AG20443 (cell line): ENCODE data around the gene STARD8.

Experiments
- DNase-seq: peaks from one replicate; pipeline ENCODE4 v3.0.0; 2012; ENCODE audit warnings: low spot score, mixed read lengths

The STARD8 gene

DNA sequence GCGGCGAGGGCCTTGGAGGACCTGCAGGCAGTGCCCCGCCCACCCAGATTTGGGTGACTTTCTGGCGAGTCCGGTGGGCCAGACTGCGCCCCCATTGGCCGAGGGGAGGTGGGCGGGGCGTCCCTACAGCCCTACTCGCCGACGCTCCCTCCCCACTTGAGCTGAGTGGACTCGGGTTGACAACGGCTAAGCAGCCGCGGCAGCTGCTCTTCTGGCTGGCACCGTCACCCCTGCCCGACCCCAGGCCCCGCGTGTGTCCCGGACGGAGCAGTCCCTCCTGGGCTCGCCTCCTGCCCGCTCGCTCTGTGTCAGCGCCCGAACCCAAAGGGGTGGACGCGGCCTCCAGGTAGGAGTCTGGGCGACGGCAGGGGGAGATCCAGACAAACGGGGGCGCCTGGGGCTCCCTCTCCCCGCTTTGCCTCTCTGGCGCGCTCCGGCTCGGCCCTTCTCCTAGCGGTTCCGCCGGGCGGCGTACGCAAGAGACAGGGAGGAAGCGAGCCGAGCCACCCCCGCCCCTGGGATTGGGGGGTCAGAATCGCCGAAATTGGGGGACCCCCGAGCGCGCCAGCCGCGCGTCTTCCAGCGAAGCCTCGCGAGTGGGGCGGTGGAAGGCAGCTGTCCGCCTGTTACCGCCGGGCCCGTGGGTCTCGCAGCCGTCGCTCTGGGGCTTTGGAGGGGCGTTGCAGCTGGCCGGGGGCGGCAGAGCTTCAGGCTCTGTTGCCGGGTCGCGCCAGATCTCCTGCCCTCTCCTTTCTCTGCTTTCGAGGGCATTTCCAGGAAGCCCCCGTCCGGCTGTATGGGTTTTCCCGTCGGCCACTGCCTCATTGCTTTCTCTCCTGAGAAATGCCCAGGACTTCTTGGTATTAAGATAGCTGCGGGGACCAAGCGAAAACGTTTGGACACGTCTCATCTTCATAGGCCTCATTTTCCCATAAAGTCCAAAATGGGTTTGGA, 46.3 kb downstream of the STARD8 start:
- peak; percentile 87 for DNase-seq

DNA sequence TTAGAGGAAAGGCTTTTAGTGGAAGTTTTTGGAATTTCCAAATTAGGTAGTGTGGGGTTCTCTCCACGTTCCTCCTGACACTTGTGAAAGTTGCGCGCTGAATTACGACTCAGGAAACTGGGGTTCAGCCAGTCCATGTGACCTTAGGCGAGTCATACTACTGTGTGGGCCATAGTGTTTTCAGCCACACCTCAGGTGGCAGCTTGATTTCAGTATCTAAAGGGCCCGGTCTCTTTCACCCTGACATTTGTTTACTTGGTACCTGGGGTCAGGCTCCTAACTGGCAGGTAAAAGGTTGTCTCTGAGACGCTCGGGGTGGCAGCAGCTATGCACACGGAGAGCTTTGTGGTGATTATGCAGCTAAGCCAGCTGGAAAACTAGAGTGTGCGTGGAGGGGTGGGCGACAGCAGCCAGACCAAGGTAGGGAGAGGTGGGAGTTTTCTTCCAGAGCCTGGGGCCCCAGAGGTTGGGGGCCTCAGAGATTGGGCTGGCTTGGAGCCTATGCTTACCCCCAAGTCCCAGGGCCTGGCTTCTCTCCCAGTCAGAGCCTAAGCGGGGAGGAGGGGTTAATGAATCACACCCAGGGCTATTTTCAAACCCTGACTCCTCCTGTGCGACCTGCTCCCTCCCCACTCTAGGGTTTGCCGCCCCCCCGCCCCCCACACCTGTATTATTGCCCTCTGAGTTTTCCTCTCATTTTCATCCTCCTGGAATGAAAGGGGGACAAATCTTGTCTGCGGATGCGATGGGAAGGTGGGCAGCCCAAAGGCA, 47.2 kb downstream of the STARD8 start:
- DNase-seq, result no peak

DNA sequence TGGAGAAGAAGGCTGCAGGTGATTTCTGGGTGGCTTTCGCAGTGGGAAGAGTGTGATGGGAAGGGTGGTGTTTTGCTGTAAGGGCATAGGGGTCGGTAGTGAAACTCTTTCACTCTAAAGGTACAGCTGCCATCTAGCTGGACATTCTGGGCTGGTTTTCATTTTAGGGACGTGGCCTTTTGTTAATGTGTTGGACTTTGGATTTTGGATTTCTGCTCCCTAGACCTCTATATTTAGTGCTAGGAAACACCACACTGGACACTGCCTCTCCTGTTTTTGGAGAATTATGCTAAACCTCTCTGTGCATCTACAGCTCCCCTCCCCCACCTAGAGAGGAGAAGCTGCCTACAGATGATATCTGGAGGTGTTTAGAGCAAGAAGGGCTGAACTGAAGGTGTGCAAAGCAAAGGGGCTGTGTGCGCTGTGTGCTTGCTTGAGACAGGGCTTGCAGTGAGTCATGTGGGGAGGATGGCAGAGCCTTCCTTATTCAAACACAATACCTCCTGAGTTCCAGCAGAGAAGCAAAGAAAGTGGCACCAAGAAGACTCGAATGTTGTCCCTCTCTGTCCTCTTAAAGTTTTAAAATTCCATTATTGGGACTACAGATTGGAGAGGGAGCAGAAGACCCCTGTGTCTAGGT, 47.9 kb downstream of the STARD8 start:
- DNase-seq, result no peak

DNA sequence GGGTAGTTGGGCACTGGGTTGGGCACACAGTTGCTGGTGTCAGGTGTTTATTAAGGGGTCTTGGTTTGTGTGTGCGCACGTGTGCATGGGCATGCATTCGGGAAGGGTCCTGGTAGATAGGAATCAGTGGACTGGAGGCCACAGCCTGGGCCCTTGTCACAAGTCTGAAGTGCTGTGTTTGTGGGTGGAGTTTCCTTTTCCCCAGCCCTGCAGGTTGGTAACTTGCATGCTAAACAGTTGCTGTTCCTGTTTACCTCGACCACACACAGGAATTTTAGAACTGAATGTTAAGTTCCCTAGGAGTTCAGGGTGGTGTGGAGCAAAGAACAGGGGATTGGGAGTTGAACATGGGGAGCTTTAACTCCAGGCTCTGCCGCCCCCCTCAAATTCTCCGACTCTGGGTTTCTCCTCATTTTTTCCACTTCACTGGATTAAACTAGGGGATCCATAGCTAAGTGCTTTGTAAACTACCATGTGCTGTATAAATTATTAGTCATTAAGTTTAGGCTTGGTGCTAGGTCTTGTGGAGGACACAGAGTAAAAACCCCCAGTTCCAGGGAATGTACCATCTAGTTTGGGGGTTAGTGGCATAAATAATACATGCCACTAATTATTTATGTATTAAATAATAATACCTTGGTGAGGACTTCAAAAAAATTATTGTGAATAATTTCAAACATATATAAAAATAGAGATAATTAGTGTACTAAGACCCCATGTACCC, 49.0 kb downstream of the STARD8 start:
- no peak for DNase-seq

DNA sequence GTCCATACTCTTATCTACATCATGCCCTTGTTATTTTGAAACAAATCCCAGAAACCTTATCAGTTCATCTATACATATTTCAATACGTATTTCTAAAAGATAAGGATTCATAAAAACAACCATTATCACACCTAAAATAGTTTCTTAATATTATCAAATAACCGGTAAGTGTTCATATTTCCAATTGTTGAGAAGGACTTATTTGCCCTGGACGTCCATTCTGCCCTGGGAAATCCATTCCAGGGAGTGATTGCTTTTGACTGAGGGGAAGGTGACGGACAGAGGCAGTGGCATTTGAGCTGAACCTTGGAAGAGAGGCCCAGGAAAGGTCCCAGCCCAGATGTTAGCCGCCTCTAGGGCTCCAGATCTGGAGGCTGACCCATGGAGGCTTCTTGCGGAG, 49.6 kb downstream of the STARD8 start:
- no peak for DNase-seq

DNA sequence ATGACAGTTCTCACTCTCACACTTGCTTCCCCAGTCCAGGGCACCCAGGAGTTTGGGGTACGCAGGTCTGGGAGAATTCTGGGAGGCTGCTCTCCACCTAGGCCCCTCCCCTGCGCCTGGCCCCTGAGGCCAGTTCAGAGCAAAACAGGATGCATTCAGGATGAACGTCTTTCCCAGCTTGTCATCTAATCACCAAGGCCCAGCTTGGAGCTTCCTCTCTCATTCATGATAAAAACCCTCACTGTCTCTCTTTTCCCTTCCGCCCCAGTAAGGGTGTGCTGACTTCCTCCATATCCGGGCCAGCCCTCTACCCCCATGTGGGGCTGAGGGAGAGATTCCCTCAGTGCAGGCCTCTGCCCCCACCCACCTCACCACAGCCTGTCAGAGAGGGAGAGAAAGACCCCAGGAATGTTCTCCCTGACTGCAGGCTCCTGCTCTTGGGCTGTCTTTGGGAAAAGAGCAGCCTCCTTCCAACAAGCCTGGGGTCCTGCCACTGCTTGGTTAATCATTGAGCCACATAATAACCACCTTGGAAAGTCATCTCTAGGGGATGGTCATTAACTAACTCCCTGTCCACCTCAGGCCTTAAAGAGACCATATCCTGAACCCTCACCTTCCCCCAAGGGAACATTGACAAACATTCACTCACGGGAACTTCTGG, 50.1 kb downstream of the STARD8 start:
- no peak for DNase-seq

DNA sequence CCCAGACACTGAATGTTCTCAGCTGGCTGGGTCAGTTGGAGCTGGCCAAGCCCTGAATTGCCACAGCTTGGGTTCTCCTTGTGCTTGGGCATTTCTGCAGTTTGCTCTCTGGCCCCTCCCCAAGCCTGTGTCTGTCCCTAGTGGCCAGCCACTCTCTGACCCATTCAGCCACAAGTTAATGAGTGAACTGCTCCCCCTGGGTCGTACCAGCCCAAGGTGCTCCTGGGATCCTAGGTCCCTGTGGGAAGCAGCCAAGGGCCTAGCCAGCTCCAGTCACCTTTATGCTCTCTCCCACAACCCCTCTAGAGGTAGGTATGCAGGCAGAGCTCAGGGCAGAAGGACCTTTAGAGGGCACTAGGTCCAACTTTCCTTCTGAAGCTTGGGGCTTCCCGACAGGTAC, 51.5 kb downstream of the STARD8 start:
- no peak for DNase-seq

DNA sequence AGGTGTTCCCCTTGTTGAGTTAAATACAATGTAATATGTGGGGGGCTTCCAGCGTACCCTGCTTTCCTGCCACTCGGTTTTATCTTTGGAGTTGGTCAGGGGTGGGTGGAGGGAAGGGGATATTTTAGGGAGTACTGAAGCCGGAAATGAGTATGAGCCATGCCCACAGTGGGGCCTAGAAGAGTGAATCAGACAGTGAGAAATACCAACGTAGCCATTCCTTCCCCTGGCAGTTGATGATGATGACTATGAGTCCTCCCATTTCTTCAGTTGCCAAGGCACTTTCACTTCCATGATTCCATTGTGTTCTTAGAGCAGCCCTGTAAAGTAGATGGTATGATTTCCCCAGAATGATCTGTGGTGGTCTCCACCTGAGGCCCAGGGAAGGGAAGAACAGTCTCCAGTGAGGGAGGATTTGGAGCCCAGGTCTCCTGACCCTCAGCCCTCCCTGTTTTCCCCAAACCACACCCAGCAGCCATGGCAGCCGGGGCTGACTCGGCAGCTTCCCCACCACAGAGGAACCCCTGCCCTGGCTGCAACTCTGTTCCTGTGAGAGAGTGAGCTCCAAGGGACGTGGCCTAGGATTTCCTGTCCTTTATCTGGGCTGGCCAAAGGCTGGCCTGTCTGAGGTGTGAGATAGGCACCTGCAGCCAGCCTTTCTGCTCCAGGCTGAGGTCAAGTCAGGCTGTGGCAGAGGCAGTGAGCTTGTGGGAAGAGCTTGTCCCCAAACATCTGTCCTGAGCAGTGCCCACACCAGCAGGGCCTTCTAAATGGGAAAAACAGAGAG, 52.7 kb downstream of the STARD8 start:
- peak; percentile 67 for DNase-seq

DNA sequence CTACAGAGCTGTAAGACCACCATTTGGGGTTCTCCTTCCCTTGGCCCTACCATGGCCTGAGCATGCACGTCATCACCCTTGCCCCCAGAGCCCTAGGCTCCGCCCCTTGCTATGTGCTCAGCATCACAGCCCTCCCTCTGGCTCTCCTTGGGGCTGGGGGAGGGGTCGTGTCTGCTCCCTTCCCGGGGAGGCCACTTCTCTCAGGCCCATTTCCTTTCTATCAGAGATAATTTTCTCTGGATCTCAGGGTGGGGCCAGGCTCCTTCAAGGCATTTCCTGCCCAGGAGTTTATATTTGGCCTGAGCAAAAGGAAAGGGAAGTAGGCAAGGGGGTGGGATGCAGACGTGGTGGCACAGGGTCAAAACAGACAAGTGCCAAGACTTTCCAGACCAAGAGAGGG, 55.9 kb downstream of the STARD8 start:
- no peak for DNase-seq

DNA sequence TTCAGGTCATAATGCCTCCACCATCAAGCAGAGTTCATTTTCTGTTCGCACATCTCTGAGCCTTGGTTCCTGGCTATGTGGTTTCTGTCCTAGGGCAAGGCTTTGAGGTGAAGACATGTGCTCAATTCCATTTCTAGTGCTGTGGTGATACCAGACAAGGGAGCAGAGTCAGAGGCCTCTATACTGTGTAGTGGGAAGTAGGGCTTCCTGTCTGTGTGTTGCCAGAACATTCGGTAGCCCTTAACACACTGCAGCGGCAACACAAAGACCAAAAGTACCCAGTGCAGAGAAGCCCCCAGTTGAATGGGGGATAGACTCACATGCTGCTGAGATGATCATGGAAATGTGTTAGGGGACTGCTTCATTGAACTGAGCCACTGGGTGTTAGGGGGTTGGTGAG, 56.4 kb downstream of the STARD8 start:
- DNase-seq, result no peak

DNA sequence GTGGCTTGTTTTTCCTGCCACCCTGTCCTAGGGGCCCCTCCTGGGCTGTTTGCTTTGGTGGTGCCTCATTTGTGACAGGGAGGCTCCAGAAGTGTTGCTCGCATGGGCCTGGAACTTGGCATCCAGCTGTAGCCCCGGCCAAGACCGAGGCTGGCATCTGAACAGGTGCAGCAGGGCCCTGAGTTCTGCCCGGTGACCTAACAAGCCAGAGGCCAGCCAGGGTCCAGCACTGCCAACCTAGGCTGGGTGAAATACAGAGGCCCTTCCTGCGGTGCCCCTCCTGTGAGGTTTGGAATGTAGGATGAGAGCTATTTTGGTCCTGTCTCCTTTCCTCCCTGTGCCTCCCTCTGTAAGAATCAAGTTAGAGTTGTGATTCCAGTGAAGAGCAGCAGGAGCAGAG, 58.5 kb downstream of the STARD8 start:
- DNase-seq, result no peak

DNA sequence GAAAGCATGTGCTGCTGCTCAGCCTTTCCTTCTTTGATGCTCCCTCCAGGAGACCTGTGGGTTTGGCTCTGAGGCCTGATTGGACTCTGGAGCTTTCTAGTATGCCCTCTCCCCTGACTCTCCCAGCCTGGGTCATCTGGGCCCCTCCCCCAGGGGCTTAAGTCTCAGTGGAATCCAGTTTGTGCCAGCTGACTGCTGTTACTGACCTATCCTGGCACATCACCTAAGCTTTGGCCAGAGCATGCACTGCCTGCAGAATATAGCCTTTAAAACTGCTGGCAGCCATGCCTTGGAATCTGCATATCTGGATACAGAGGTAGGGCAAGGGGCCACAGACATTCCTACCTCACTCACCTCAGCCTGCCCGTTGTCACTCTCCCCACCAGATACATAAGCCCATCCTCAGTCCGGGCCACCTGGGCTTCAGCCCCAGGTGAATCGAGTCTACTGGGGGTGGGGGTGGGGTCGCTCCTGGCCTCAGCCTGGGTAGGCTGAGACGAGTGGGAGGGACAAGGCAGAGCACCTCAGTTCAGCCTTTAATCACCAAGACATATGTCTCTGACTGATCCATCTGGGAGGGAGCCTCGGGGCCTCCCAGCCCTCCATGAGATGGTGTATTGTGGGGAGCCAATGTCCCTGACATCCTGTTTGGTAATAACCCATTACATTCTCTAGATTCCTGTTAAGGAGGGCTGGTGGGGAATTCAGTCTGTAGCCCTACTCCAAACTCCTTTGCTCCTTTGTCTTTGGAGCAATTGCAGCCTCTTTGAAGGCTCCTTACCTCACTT, 61.2 kb downstream of the STARD8 start:
- peak; percentile 15 for DNase-seq

DNA sequence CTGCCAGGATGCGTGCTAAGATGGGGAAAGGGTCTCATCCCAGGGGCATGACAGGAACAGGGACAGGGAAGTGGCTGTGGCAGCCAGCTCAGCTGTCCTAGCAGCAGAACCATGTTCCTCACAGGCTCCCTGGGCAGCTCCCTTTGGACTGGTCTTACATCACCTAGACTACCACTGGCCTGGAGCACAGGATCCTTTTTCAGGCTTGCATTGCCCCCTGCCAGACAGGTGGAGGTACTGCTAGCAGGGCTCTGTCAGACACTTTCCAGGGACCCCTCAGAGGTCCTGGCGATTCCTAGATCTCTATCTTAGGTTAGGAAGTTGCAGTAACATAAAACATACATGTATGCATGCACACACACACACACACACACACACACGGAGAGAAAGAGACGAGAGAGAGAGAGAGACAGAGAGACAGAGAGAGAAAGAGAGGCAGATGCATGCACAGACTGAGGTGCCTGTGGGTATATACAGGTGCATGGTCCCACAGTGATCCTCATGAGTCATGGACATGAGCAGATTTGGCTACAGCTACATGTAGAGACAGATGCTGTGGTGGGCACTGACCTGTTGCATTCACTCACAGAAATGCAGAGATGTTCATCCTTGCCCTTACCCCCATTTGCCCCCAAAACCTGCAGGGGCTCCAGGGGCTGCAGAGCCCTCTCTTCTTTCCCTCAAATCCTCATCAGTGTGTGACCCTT, 63.6 kb downstream of the STARD8 start:
- peak; percentile 68 for DNase-seq

DNA sequence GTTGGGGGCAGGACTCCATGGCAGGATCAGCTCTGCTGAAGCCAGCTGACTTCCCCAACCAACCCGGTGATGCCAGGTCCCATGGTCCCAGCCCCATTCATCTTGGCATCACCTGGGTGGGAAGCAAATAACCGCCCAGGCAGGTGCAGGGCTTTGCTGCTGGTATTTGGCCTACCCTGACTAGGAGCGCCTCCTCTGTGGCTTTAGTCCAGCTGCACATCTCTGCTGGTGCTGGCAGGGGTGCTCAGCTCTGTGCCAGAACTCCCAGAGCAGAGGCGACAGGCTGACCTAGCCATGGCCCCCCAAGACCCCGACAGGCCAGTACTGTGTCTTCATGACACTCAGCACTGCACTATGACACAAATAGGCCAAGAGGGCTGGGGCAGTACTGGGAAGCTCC, 64.4 kb downstream of the STARD8 start:
- no peak for DNase-seq

DNA sequence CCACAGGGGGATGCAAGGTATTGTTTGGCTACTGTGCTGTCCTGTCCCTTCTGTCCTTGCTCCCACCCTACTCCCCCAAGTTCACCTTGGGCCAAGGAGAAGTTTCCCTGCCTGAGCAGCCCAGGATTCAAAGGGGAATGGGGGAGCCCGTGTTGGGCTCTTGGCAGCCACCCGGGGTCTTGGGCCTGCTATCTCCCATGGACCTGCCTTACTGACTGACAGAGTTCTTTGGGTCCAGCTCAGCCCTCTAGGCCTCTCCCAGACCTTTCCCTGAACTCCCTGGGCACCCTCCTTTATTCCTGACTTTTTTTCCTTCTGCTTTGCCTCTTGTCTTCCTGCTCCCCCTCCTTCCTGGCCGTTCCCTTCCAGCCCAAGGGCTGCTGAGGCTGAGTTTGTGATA, 67.4 kb downstream of the STARD8 start:
- no peak for DNase-seq

DNA sequence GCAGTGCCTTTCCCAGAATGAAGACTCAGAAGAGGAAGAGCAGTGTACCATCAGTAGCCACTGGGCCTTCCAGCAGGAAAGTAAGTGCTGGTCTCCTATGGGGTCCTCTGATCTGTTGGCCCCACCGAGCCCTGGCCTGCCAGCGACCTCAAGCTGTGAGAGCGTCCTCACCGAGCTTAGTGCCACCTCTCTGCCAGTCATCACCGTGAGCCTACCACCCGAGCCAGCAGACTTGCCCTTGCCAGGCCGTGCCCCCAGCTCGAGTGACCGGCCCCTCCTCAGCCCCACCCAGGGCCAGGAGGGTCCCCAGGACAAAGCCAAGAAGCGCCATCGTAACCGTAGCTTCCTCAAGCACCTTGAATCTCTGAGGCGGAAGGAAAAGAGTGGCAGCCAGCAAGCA, 69.7 kb downstream of the STARD8 start:
- DNase-seq, result no peak

DNA sequence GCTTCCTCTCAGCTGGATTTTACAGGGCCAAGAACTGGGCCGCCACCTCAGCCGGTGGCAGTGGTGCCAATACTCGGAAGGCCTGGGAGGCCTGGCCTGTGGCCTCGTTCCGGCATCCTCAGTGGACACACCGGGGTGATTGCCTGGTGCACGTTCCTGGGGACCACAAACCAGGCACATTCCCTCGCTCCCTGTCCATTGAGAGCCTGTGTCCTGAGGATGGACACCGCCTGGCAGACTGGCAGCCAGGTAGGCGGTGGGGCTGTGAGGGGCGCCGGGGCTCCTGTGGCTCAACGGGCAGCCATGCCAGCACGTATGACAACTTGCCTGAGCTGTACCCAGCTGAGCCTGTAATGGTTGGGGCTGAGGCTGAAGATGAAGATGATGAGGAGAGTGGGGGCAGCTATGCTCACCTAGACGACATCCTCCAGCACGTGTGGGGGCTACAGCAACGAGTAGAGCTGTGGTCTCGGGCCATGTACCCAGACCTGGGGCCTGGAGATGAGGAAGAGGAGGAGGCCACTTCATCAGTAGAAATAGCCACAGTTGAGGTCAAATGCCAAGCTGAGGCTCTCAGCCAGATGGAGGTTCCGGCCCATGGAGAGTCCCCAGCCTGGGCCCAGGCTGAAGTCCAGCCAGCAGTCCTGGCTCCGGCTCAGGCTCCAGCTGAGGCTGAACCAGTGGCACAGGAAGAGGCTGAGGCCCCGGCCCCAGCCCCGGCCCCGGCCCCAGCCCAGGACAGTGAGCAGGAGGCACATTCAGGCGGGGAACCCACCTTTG, 70.4 kb downstream of the STARD8 start:
- DNase-seq, result no peak

DNA sequence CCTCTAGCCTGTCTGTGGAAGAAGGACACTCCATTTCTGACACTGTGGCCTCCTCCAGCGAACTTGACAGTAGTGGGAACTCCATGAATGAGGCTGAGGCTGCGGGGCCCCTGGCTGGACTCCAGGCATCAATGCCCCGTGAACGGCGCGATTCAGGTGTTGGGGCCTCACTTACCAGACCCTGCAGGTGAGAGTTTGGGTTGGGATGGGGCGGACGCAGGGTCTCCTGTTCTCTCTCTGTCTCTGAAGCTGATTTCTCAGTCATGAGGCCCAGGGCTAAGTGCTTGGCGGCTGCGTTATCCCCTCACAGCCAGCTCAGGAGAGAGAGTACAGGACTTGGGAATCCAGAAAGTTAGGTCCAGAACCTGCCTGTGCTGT, 71.0 kb downstream of the STARD8 start:
- no peak for DNase-seq
